GM19438 (cell line): ENCODE measurements around the gene CARD10.

Source experiments
- ATAC-seq: cut with Tn5 transposase; IDR thresholded peaks from one replicate; pipeline ENCODE4 v1.9.1; 2021; ENCODE audit warnings: low read depth; ENCODE audit not compliant: unreplicated experiment

The CARD10 gene, protein sequence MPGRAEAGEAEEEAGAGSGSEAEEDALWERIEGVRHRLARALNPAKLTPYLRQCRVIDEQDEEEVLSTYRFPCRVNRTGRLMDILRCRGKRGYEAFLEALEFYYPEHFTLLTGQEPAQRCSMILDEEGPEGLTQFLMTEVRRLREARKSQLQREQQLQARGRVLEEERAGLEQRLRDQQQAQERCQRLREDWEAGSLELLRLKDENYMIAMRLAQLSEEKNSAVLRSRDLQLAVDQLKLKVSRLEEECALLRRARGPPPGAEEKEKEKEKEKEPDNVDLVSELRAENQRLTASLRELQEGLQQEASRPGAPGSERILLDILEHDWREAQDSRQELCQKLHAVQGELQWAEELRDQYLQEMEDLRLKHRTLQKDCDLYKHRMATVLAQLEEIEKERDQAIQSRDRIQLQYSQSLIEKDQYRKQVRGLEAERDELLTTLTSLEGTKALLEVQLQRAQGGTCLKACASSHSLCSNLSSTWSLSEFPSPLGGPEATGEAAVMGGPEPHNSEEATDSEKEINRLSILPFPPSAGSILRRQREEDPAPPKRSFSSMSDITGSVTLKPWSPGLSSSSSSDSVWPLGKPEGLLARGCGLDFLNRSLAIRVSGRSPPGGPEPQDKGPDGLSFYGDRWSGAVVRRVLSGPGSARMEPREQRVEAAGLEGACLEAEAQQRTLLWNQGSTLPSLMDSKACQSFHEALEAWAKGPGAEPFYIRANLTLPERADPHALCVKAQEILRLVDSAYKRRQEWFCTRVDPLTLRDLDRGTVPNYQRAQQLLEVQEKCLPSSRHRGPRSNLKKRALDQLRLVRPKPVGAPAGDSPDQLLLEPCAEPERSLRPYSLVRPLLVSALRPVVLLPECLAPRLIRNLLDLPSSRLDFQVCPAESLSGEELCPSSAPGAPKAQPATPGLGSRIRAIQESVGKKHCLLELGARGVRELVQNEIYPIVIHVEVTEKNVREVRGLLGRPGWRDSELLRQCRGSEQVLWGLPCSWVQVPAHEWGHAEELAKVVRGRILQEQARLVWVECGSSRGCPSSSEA

DNA sequence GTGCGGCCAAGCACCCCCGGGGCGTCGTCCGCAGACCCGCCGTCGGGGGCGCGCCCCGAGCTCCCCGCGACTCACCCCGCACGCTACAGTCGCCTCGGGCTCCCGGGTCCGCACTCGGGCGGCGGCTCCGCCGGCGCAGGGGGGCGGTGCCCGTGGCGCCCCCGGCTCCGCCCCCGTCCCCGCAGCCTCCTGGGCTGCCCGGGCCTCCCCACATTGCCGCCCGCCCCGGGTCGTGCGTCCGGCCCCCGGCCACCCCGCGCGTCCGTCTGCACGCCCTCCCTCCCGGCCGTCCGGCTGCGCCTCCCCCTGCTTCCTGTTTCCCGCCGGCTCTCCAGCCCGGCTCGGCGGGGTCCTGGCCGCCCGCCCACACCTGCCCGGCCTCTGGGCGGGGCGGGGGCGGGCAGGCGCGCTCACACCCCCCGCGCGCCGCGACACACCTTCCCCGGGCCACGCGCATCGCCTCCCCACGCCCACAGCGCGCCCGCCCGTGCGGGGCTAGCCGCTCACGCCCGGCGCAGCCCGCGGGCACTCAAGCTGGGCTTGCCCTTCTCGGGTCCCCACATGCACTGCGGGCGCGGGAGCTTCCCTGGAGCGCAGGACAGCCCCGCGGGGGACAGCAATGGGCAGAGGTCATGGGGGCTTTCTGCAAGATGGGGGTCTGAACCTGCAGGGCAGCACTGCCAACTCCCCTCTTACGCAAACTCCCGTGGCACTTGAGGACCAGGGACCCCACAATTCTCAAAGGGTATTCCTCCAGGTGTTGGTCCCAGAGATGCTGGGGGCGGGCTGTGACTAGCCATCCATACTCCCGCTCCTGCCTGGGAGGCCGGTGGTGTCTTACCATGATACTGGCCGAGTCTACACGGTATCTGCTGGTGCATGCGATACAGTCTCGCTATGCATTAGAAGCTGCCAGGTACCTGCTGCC lies at the start of gene CARD10:
Gene CARD10 (minus strand): TSS at position 148 of the 928 bp plus-strand sequence. CDS start 215 bp downstream, outside the sequence.
- ATAC-seq = no peak

DNA sequence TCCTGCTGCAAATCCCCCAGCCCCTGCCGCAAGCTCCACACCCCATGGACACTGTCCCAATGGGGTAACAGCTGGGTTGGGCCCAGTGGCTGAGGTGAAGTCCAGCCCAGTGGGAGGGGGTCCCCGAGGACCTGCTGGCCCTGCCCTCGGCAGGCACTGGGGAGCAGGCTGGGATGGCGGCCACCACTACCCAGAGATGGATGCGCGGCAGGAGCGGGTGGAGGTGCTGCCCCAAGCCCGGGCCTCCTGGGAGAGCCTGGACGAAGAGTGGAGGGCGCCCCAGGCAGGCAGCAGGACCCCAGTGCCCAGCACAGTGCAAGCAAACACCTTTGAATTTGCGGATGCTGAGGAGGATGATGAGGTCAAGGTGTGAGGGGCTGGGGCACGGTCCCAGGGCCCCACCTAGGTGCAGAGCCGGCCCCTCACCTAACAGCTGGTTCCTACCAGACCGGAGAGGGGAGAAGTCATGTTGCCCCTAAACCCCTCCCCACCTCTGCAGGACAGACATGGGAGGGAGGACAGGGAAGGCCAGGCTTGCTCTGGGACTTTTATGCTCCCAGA lies 49.3 kb upstream of the CARD10 start:
- no peak for ATAC-seq

DNA sequence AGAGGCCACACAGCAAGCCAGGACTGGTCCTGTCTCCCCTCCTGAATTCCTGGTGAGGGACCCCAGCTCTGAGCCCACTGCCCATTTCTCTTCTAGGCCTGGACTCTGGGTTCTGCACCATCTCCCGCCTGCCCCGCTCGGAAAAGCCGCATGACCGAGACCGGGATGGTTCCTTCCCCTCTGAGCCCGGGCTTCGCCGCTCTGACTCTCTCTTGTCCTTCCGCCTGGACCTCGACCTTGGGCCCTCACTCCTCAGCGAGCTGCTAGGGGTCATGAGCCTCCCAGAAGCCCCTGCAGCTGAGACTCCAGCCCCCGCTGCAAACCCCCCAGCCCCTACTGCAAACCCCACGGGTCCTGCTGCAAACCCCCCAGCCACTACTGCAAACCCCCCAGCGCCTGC lies 48.8 kb upstream of the CARD10 start:
- ATAC-seq = no peak

DNA sequence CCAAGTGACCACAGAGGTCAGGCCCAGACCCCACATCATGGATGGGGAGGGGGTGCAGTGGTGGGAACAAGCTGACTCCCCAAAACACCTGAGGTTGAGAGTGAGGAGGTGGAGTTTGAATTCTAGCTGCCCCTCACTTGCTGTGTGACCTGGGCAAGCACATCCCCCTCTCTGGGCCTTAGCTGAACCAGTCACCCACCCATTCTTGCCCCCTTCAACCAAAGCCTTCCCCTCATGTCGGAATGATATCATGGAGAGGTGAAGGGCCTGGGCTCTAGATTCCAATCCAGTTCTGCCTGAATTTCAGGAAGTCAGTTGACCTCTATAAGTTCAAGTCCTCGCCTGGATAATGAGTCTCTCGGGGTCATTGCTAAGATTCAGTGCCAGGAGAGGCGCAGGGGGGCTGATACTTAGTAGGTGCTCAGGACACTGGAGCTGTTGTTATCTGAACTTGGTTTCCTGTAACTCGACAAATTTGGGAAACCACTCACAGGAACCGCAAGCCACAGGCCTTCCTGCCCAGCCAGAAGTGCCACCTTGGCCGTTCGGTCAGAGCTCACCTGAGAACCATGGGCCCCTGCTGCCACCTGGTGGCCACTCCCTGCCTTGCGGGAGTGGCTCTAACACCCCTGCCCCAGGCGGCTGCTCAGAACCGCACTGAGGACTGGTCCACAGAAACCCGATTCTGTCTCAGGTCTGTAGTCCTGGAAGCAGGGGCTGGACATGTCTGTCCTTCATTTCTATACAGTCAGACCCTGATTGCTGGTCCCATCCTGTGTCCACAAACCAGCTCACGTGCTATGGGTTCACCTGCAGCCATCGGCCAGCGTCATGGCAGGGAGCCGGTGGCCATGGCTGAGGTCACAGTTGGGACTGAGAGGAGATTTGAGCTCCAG lies 47.9 kb upstream of the CARD10 start:
- peak; percentile 83 for ATAC-seq

DNA sequence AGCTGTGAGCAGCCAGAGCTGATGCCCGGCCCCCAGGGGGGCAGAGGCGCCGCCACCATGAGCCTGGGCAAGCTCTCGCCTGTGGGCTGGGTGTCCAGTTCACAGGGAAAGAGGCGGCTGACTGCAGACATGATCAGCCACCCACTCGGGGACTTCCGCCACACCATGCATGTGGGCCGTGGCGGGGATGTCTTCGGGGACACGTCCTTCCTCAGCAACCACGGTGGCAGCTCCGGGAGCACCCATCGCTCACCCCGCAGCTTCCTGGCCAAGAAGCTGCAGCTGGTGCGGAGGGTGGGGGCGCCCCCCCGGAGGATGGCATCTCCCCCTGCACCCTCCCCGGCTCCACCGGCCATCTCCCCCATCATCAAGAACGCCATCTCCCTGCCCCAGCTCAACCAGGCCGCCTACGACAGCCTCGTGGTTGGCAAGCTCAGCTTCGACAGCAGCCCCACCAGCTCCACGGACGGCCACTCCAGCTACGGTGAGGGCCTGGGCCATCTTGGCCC lies 47.2 kb upstream of the CARD10 start:
- ATAC-seq = no peak

DNA sequence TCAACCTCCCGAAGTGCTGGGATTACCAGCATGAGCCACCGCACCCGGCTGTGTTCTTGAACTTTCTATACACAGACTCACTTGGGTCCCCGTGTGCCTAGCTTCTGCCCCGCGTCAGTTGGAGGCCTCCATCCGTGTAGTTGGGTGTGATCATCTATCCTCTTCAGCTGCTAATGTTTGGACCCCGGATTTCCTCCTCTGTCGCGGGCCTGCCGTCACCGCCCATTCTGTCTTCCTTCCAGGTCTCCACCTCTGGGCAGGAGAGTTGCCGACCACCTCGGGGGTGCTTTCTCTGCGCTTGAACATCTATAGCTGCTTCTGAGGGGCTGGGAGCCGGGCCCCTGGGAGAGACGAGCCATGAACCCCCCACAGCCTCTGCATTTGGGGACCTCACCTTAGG lies 46.6 kb upstream of the CARD10 start:
- no peak for ATAC-seq

DNA sequence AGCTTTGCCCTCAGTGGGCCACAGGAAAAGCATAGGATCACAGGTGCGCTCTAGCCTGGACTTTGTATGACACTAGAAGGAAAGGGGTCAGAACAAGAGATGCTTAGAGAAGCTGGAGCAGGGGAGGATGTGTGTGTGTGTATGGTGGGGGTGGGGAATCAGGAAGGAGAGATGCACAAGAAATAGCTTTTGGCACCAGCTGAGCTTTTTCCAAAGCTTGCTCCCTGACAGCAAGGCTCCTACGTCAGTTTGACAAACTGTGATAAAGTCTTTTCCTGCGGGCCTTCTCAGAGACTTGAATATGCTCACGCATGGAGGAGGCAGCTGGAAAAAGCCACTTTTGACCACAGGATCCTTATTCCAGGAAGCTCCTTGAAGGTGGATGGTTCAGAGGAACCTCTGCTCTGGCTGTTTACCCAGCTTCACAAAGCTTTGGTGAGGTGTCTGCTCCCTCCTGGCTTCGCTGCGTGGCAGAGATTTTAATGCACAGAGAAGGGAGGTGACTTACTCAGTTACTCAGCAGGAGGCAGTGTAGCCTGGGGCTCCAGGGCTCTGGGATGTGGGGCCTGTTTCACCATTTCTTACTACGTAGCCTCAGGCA lies 45.0 kb upstream of the CARD10 start:
- no peak for ATAC-seq

DNA sequence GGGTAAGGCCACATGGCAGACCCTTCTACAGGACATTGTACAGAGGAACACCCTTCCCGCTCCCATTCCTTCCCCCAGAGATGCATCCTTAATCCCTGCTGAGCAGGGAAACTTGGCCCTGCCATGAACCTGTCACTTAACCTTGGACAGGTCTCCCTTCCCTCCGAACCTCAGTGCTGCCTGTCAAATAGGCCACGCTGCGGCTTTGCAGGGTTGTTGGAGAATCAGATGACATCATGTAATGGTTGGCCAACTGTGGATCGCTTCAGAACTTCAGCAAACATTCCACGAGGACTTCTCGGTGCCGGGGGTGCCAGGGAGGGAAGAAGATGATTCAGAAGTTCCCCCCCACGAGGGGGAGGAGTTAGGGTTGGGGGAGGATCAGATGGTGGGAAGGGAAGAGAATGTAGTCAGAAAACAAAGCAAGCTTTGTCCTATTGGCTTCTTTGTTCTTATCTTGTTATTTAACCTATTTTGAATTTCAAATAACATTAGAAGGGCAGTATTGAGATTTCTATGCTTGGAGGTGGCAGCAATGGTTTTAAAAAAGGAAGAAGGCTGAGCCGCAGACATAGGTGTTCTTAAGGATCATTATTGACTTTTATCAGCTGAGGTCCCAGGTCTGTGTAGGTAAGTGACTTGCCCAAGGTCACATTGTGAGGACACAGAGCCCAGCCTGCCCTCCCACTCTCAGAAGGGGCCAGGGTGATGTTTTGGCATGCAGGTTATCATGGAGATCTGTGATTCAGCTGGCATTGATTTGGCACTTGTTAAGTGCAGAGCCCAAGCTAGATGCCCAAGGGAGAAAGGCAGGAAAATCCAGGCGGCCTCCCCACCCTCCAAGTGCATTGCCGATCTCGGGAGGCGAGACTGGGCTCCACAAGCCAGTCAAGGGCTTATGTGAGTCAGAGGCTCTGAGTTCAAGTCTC lies 44.2 kb upstream of the CARD10 start:
- ATAC-seq = no peak

DNA sequence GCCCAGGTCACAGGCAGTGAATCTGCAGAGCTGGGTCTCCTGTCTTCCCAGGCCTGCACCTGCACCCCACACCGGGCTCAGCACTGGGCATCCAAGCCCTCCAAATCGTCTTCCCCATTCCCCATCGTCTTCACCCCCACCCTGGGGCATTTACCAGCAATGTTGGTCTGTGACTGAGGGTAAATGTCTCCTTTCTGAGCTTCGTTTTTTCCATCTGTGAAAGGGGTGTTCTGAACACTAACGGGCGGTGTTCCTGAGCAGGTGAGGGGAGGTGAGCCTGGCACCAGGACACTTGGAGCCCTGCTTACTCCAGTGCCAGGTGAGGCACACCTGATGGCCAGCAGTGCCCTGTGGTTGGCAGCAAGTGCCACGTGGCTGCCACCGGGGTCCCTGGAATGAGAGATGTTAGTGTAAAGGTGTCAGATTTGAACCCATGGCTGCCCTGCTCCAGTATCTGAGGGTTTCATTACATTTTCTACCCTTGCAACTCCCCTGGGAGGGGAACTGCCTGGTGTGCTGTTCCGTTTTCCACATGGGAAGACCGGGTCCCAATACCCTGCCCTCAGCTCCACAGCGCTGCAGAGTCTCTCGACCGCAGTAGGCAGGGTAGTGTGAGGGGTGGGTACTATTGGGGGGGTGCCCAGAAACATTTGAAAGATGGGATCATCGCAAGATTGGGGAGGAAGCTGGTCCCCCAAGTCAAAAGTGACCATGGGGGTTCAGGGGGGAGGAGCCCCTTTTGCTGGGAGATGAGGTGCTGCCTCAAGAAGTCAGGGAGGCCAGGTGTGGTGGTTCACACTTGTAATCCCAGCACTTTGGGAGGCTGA lies 43.0 kb upstream of the CARD10 start:
- no peak for ATAC-seq

DNA sequence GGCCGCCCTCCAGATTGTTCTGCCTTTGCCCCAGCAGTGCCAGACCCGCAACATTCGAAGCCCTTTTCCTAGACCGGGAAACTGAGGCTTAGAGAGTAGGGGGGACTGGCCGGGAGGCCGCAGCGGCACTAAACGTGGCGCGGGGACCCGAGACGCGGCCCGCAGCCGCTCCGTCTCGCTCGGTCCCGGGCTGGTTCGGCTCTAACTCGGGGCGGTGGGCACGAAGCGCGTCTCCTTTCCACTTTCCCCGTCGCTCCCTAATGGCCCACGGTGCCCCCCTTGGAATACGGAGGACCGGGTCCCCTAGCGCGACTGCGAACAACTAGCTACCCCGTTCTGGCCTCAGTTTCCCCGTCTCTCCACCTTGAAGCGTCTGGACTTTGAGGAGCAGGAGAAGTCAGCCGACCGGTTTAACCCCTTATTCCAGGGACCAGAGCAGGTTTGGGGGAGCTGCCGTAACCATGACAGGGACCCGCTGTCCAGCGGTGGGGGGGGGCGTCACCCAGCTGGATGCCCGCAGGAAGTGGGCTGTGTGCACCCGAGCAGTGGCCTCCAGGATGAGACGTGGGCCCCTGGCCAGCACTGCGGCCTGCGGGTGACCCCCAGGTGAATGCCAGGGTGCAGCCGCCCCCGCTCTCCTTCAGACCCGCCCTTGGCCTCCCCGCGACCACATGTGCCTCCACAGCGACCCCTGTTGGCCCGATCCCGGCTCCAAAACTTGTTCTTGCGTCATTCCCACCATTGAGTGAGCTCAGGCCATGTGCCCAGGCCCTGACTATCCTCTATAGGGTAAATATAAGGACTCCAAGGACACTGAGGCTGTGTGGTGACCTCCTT lies 42.2 kb upstream of the CARD10 start:
- no peak for ATAC-seq

DNA sequence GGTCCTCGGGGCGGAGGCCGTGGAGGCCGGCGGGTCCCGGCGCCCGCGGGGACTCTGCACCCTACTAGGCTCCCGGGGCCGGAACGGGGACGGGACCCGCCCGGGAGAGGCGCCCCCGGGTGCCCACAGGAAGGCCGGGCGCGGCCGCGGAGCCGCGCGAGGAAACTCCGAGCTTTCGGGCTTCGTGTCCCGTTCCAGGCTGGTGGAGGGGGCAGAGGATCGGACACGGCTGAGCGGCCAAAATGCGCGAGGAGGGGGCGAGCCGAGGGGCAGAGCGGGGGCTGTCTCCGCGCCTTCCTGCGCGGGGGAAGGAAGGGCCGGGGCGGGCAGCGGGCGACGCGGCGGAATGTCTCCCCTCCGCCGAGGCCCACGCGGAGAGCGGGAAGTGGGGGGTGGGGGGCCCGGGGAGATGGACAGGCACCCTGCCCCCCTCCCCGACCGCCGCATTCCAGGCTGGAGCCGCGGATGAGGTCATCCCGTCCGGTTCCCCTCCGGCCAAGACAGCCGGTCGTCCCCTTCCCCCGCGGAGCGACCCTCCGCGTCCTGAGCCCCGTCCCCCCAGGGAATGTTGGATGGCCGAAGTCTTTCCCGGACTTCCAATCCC lies 41.5 kb upstream of the CARD10 start:
- ATAC-seq = no peak

DNA sequence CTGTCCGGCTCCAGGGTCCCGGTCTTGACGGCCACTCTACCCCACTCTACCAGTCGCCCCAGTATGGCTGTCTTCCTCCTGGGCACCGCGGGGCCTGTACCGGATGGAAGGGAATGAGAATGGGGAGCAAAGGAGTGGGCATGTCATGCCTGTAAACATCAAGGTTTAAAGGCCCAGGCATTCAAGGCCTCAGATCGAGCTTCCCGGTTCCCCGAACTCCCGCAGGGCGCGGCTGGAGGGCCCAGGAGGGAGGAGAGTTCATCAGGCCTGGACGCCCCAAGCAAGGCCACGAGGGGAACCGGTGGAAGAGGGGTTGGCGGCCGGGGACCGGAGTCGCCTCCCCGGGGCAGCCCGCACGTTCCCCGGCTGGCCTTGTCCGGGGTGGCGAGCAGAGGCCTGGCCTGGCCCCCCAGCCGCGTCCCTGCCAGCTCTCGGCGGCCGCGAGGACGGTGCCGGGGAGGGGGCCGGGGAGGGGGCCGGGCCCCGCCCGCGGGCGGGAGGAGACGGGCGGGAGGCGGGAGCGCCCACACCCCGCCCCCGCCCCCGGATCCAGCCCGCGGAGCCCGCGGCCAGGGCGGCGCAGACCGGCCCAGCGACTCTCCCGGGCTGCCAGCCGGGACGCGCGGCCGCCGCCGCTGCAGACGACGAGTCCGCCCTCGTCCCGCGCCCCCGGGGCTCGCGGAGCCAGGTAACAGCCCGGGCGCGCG lies 40.8 kb upstream of the CARD10 start, which contains the start of gene CDC42EP1:
Gene CDC42EP1 (plus strand): TSS at position 580 of the 707 bp plus-strand sequence. CDS start 5,870 bp downstream, outside the sequence.
- no peak for ATAC-seq

DNA sequence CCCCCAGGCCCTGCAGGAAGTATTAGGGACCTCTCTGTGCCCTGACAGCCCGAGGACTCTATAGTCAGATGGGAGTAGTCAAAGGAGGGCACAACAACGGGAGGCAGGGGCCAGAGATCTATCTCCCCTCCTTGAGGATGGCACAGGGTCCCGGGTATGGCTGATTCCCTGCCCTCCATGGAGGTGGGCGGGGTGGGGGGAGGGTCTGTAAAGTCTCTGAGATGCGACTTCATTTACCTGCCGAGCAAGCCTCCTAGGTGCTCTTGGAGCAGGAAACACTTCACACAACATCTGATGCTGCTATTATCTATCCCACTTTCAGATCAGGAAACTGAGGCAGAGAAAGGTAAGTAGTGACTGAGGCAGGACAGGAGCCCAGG lies 40.3 kb upstream of the CARD10 start:
- ATAC-seq = no peak

DNA sequence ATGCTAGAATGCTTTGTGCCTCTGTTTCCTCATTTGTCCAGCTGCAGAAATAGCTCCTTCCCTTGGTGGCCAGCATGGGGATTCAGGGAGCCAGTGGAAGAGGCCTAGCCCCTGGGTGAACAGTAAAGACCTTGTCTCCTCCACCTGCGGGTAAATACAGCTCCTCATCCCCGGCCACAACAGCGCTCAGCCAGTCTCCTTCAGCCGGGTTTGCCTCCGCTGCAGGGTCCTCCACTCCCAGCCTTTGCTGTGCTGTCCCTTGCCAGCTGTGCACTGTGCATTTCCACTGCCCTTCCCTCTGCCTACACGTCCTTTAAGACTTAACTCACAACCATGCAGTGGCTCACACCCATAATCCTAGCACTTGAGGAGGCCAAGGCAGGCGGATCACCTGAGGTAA lies 39.6 kb upstream of the CARD10 start:
- ATAC-seq = no peak
